Common myeloid progenitor, CD34-positive (primary cell): Measurements from ENCODE around the gene MVD.

Source experiments
- CTCF ChIA-PET: fragments of 350-600 bp; sonication (Branson Sonifier 250); formaldehyde crosslinking; loops from one replicate; lab custom pipeline; 2021; ENCODE audit warnings: antibody characterized with exemption; lab: Charles Lee
- POLR2A ChIA-PET: fragments of 350-600 bp; sonication (Branson Sonifier 250); formaldehyde crosslinking; loops from one replicate; lab custom pipeline; 2021; ENCODE audit warnings: antibody characterized with exemption; lab: Charles Lee
- DNase-seq, 3 donors: peaks; one replicate each; pipeline versions ENCODE4 v3.0.0 to v3.0.0-alpha.2; 2013
- H3K27ac ChIP-seq, 2 experiments: 1 replicate in 1 of 2; 2 replicates in 1 of 2; pipeline ENCODE4 v1.7.0; 2013; ENCODE audit warnings: inconsistent platforms in 2 of 2, low read length in 2 of 2, mild to moderate bottlenecking in 2 of 2, low read depth in 1 of 2, moderate library complexity in 1 of 2; ENCODE audit not compliant: severe bottlenecking in 2 of 2, insufficient read depth in 1 of 2, poor library complexity in 1 of 2
- H3K27me3 ChIP-seq, 5 experiments: replicated peaks in 2 of 5; 1 replicate in 3 of 5; 2 replicates in 2 of 5; pipeline versions ENCODE4 v1.6.1 to v1.7.0; 2013; ENCODE audit warnings: low read length in 4 of 5, mild to moderate bottlenecking in 2 of 5, moderate library complexity in 2 of 5, inconsistent platforms in 1 of 5; ENCODE audit not compliant: insufficient read depth in 5 of 5, control insufficient read depth in 4 of 5
- H3K36me3 ChIP-seq, 4 experiments: 1 replicate in 2 of 4; 2 replicates in 2 of 4; pipeline versions ENCODE4 v1.6.1 to v1.7.0; 2013; ENCODE audit warnings: low read length in 3 of 4, control low read depth in 1 of 4, mild to moderate bottlenecking in 1 of 4; ENCODE audit not compliant: control insufficient read depth in 4 of 4, insufficient read depth in 4 of 4
- H3K4me1 ChIP-seq, 4 experiments: 1 replicate in 3 of 4; 2 replicates in 1 of 4; pipeline versions ENCODE4 v1.6.1 to v1.7.1; 2013; ENCODE audit warnings: low read length in 3 of 4, mild to moderate bottlenecking in 3 of 4, control low read depth in 1 of 4, inconsistent platforms in 1 of 4, moderate library complexity in 1 of 4; ENCODE audit not compliant: control insufficient read depth in 4 of 4, insufficient read depth in 4 of 4; ENCODE audit errors: control extremely low read depth in 1 of 4
- H3K4me3 ChIP-seq, 7 experiments: 1 replicate in 4 of 7; 2 replicates in 3 of 7; pipeline versions ENCODE4 v1.5.1 to v1.7.0; 2013; ENCODE audit warnings: mild to moderate bottlenecking in 7 of 7, low read length in 6 of 7, moderate library complexity in 6 of 7, inconsistent platforms in 2 of 7, low read depth in 2 of 7, control low read depth in 1 of 7; ENCODE audit not compliant: insufficient read depth in 4 of 7, control insufficient read depth in 1 of 7; ENCODE audit errors: extremely low read depth in 1 of 7
- H3K9me3 ChIP-seq, 5 experiments: 1 replicate in 4 of 5; 2 replicates in 1 of 5; pipeline versions ENCODE4 v1.6.1 to v1.7.1; 2013; ENCODE audit warnings: low read length in 4 of 5, mild to moderate bottlenecking in 2 of 5, inconsistent platforms in 1 of 5, low read depth in 1 of 5, moderate library complexity in 1 of 5; ENCODE audit not compliant: control insufficient read depth in 4 of 5, insufficient read depth in 2 of 5; ENCODE audit errors: control extremely low read depth in 1 of 5
- WGBS: methylation state at CpG from one replicate; pipeline ENCODE4 v1.1.5; 2013; ENCODE audit not compliant: insufficient coverage; 5-methylcytosine and 5-hydroxymethylcytosine counted together

The MVD gene

DNA sequence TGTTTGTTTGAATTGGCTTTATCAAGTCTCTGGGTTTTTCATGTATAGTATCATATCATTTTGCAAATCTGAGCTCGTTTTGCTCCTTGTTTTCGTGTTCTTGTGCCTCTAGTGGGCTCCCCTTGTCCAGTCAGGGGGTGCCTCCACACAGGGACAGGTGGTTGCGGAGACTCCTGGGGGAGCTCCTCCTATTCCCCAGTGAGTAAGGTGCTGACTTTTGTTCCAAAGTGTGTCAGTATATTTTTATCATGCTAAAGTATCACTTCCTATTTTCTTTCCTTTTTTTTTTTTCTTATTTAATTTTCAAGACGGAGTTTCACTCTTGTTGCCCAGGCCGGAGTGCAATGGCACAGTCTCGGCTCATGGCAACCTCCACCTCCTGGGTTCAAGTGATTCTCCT lies 54.8 kb downstream of the MVD start:
- ChIA-PET CTCF (interaction anchor here (1.5 kb wide), 1 partner anchor 12 kb away, joined by 4 read pairs; no protein-coding TSS in a partner anchor), POLR2A (no interaction called here)
- no peak overlapping the region for H3K4me3 ChIP-seq
- peaks cover 0 to 2% (median 0%) of the 10 kb centered on the region in 4 experiments for H3K4me1 ChIP-seq
- 97% methylated on average over 6 of the region's 6 CpGs for WGBS
- peaks cover 25 to 81% (median 61%) of the 10 kb centered on the region in 4 experiments for H3K36me3 ChIP-seq
- H3K27me3 ChIP-seq: no peaks in the 10 kb centered on the region
- no peaks in the 10 kb centered on the region for H3K9me3 ChIP-seq
- no peak overlapping the region for H3K27ac ChIP-seq
- no peak for DNase-seq

- Histone ChIP-seq H3K36me3 (peaks cover 22 to 78% (median 60%) of the 10 kb centered on the region in 4 experiments), H3K27ac (no peak overlapping the region), H3K9me3 (no peaks in the 10 kb centered on the region), H3K4me3 (no peak overlapping the region), H3K27me3 (no peaks in the 10 kb centered on the region), H3K4me1 (peaks cover 0 to 2% (median 0%) of the 10 kb centered on the region in 4 experiments)
- ChIA-PET CTCF (interaction anchor here (1.3 kb wide), 1 partner anchor 10 kb away, joined by 3 read pairs; no protein-coding TSS in a partner anchor), POLR2A (no interaction called here)
- no peak for DNase-seq
- 96% methylated on average over 17 of the region's 17 CpGs for WGBS
These were observed 56.6 kb downstream of the MVD start for GRCh38 chr16:88606148-88606757.

- H3K4me1 ChIP-seq: peaks cover 0 to 2% (median 0%) of the 10 kb centered on the region in 4 experiments
- peaks cover 22 to 78% (median 59%) of the 10 kb centered on the region in 4 experiments for H3K36me3 ChIP-seq
- no peak overlapping the region for H3K4me3 ChIP-seq
- ChIA-PET CTCF (no interaction called here), POLR2A (no interaction called here)
- H3K9me3 ChIP-seq: no peaks in the 10 kb centered on the region
- no peaks in the 10 kb centered on the region for H3K27me3 ChIP-seq
- WGBS: 97% methylated on average over 13 of the region's 20 CpGs
- H3K27ac ChIP-seq: no peak overlapping the region
- DNase-seq: no peak
These were observed 57.4 kb downstream of the MVD start for GRCh38 chr16:88605186-88606147.

GRCh38 chr16:88602091-88602490 lies 60.8 kb downstream of the MVD start:
- H3K36me3 ChIP-seq: peaks cover 19 to 78% (median 59%) of the 10 kb centered on the region in 4 experiments
- CTCF ChIA-PET: no interaction called here
- POLR2A ChIA-PET: no interaction called here

More at GRCh38 chr16:88602091-88602490, 60.8 kb downstream of the MVD start:
- H3K27ac ChIP-seq: no peak overlapping the region
- H3K27me3 ChIP-seq: no peaks in the 10 kb centered on the region
- peaks cover 0 to 21% (median 12%) of the 10 kb centered on the region in 4 experiments for H3K4me1 ChIP-seq
- no peak overlapping the region for H3K4me3 ChIP-seq
- DNase-seq: no peak
- H3K9me3 ChIP-seq: no peaks in the 10 kb centered on the region
- WGBS: 100% methylated on average over 6 of the region's 7 CpGs
